ENCODE results near the gene RAB11FIP3.

DNA sequence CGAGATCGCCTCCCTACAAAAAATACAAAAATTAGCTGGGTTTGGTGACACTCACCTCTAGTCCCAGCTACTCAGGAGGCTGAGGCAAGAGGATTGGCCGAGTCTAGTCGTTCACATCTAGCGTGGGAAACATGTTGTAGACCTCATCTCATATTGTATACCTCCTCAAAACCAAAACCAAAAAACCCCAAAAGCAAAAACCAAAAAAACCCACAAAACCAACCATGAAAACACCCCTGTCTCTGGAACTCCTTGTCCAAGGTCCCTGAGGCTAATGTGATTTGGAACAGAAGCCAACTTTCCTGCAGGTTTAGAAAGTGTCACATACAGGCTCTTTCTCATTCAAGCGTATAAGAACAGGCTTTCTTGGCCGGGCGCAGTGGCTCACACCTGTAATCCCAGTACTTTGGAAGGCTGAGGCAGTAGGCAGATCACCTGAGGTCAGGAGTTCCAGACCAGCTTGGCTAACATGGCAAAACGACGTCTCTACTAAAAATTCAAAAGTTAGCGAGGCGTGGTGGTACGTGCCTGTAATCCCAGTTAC, 29.0 kb downstream of the RAB11FIP3 start:
- TF ChIP-seq, protein P1, sequence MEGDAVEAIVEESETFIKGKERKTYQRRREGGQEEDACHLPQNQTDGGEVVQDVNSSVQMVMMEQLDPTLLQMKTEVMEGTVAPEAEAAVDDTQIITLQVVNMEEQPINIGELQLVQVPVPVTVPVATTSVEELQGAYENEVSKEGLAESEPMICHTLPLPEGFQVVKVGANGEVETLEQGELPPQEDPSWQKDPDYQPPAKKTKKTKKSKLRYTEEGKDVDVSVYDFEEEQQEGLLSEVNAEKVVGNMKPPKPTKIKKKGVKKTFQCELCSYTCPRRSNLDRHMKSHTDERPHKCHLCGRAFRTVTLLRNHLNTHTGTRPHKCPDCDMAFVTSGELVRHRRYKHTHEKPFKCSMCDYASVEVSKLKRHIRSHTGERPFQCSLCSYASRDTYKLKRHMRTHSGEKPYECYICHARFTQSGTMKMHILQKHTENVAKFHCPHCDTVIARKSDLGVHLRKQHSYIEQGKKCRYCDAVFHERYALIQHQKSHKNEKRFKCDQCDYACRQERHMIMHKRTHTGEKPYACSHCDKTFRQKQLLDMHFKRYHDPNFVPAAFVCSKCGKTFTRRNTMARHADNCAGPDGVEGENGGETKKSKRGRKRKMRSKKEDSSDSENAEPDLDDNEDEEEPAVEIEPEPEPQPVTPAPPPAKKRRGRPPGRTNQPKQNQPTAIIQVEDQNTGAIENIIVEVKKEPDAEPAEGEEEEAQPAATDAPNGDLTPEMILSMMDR (IDR thresholded peaks at IDR 0.05), result no peak
- TF ChIP-seq POLR2A (IDR thresholded peaks at IDR 0.05), result no peak

All from adrenal gland (tissue), 5 donors.